Caco-2 (cell line): ENCODE results near the gene TMEM222. TPM values are rescaled to one million over a fixed set of nuclear protein-coding genes. Genes with fewer than 3 reads are reported as not detected.

ENCODE experiments used
- Bru-seq: library from RNA; stranded (reverse); fragments of 400-500 nt; gene quantifications from one replicate; lab custom pipeline; 2021; lab: Mats Ljungman, UMichigan
- BruChase-seq, 2 experiments: library from RNA; stranded (reverse); fragments of 400-500 nt; gene quantifications; one replicate each; lab custom pipeline; 2021; lab: Mats Ljungman, UMichigan
- BruUV-seq: library from RNA; stranded (reverse); fragments of 400-500 nt; replicated peaks from 2 replicates; lab custom pipeline; 2021; lab: Mats Ljungman, UMichigan
- CTCF ChIA-PET: fragments of 300-600 bp; sonication (Branson Sonifier 250); formaldehyde crosslinking; loops from one replicate; lab custom pipeline; 2022; ENCODE audit warnings: antibody characterized with exemption; lab: Charles Lee
- POLR2A ChIA-PET: fragments of 300-600 bp; sonication (Branson Sonifier 250); formaldehyde crosslinking; loops from one replicate; lab custom pipeline; 2022; ENCODE audit warnings: antibody characterized with exemption; lab: Charles Lee
- DNase-seq, 2 experiments: peaks; one replicate each; pipeline versions ENCODE4 v3.0.0 to v3.0.0-alpha.2; 2020 to 2022
- H3K27me3 ChIP-seq: replicated peaks from 2 replicates; pipeline ENCODE4 v1.6.0; 2011; ENCODE audit warnings: low read length; ENCODE audit not compliant: control insufficient read depth, insufficient read depth
- H3K36me3 ChIP-seq: 2 replicates; pipeline ENCODE4 v1.5.1; 2011; ENCODE audit warnings: low read length; ENCODE audit not compliant: control insufficient read depth, insufficient read depth
- H3K4me1 ChIP-seq: fragments of 250-450 bp; sonication (Bioruptor Pico); 2 replicates; pipeline ENCODE4 v1.5.1; 2020; ENCODE audit warnings: mild to moderate bottlenecking
- H3K4me3 ChIP-seq: 2 replicates; pipeline ENCODE4 v1.5.1; 2011; ENCODE audit warnings: low read depth, mild to moderate bottlenecking, control low read depth, low read length
- H3K9me3 ChIP-seq: fragments of 250-450 bp; sonication (Bioruptor Pico); 2 replicates; pipeline ENCODE4 v1.5.1; 2020; ENCODE audit warnings: mild to moderate bottlenecking, moderate library complexity
- H3K27ac Mint-ChIP-seq: one replicate; pipeline ENCODE4 v1.8.0; 2022; ENCODE audit warnings: mixed read lengths; ENCODE audit not compliant: unreplicated experiment
- H3K27me3 Mint-ChIP-seq: one replicate; pipeline ENCODE4 v1.8.0; 2022; ENCODE audit warnings: mixed read lengths; ENCODE audit not compliant: insufficient read depth, unreplicated experiment
- H3K36me3 Mint-ChIP-seq: one replicate; pipeline ENCODE4 v1.8.0; 2022; ENCODE audit warnings: mild to moderate bottlenecking, mixed read lengths; ENCODE audit not compliant: insufficient read depth, unreplicated experiment
- H3K4me1 Mint-ChIP-seq: one replicate; pipeline ENCODE4 v1.8.0; 2022; ENCODE audit warnings: low read depth, mixed read lengths; ENCODE audit not compliant: unreplicated experiment
- H3K4me3 Mint-ChIP-seq: one replicate; pipeline ENCODE4 v1.8.0; 2022; ENCODE audit warnings: mild to moderate bottlenecking, moderate library complexity, mixed read lengths; ENCODE audit not compliant: unreplicated experiment
- H3K9me3 Mint-ChIP-seq: one replicate; pipeline ENCODE4 v1.8.0; 2022; ENCODE audit warnings: mixed read lengths; ENCODE audit not compliant: unreplicated experiment
- CTCF ChIP-seq, 2 experiments: fragments of 200-600 bp in 1 of 2; IDR thresholded peaks; 1 replicate in 1 of 2; 2 replicates in 1 of 2; pipeline versions ENCODE4 v1.5.1 to v1.8.0; 2011 to 2022; ENCODE audit warnings: antibody characterized with exemption in 1 of 2, control low read depth in 1 of 2, inconsistent platforms in 1 of 2, low read depth in 1 of 2, low read length in 1 of 2, mild to moderate bottlenecking in 1 of 2, moderate library complexity in 1 of 2; ENCODE audit not compliant: insufficient read depth in 1 of 2, severe bottlenecking in 1 of 2, unreplicated experiment in 1 of 2
- intact Hi-C: fragments of 100-400 bp; cut with micrococcal nuclease; formaldehyde crosslinking; loops from one replicate; pipeline ENCODE4 v1.10.0; 2022; ENCODE audit not compliant: unreplicated experiment
- long read RNA-seq: library from polyadenylated mRNA; stranded (forward); transcript quantifications from one replicate; pipeline ENCODE4 v2.0.0, GENCODE V29; 2022
- total RNA-seq: library from RNA; stranded (reverse); gene quantifications from 2 replicates; pipeline ENCODE4 v1.2.3, GENCODE V29; 2022

The TMEM222 gene
- 26.7 and 32.3 TPM in 2 replicates for total RNA-seq
- percentile 74 among the genes with signal in this experiment for Bru-seq, nascent RNA
- BruChase-seq, experiment 1, labeled RNA remaining after a 2-hour chase: percentile 71 among the genes with signal in this experiment
- BruChase-seq, experiment 2, labeled RNA remaining after a 6-hour chase: percentile 76 among the genes with signal in this experiment
- long read RNA-seq, transcript TMEM222-211 (6 exons, 1,613 nt): major isoform, 39 of 55 reads
- long read RNA-seq, transcript TMEM222-202 (7 exons, 1,665 nt): minor isoform, 10 of 55 reads
- long read RNA-seq, partial matches to known transcripts: 2 of 55 reads
- long read RNA-seq, other reads (novel, unspliced or antisense): 1 of 55 reads

- Histone ChIP-seq H3K4me3 (peak within 1 kb of the TSS; percentile 65), H3K4me1 (no peaks in the 10 kb centered on the region), H3K36me3 (no peaks in the 10 kb centered on the region), H3K9me3 (no peaks in the 10 kb centered on the region), H3K27me3 (no peaks in the 10 kb centered on the region)
- Mint-ChIP-seq H3K36me3 (no peaks in the 10 kb centered on the region), H3K27ac (peak within 1 kb of the TSS; percentile 87), H3K9me3 (no peaks in the 10 kb centered on the region), H3K27me3 (no peaks in the 10 kb centered on the region), H3K4me3 (peak within 1 kb of the TSS; percentile 87), H3K4me1 (no peaks in the 10 kb centered on the region)
- CTCF ChIA-PET: no interaction called here
- peak; percentile 94 to 96 for DNase-seq
- TF ChIP-seq CTCF (IDR thresholded peaks at IDR 0.05; ENCODE audit: insufficient read depth in 1 of 2, low read depth in 1 of 2, low read length in 1 of 2, severe bottlenecking in 1 of 2, unreplicated experiment in 1 of 2): no peak
- intact Hi-C loops: no loop called here
- no TSS peak for BruUV-seq
- POLR2A ChIA-PET: interaction anchor here (0.6 kb wide), 1 partner anchor 81 kb away, joined by 3 read pairs; no protein-coding TSS in a partner anchor
These were observed at the start of gene TMEM222 for GRCh38 chr1:27321813-27322568. Gene TMEM222 (plus strand): TSS chr1:27322163. CDS start chr1:27322198, 35 bp downstream.

GRCh38 chr1:27274204-27274603 lies 47.8 kb upstream of the TMEM222 start:
- TF ChIP-seq CTCF (IDR thresholded peaks at IDR 0.05; ENCODE audit: insufficient read depth in 1 of 2, low read depth in 1 of 2, low read length in 1 of 2, severe bottlenecking in 1 of 2, unreplicated experiment in 1 of 2): no peak
- H3K9me3 Mint-ChIP-seq: peaks cover 11% of the 10 kb centered on the region
- Histone ChIP-seq H3K4me3 (no peak overlapping the region), H3K9me3 (no peaks in the 10 kb centered on the region), H3K36me3 (no peaks in the 10 kb centered on the region), H3K4me1 (no peaks in the 10 kb centered on the region), H3K27me3 (no peaks in the 10 kb centered on the region)
- BruUV-seq: no TSS peak
- CTCF ChIA-PET: no interaction called here
- H3K4me3 Mint-ChIP-seq: no peak overlapping the region
- POLR2A ChIA-PET: no interaction called here
- no peaks in the 10 kb centered on the region for H3K4me1 Mint-ChIP-seq
- H3K36me3 Mint-ChIP-seq: peaks cover 3% of the 10 kb centered on the region
- no peaks in the 10 kb centered on the region for H3K27me3 Mint-ChIP-seq
- no peak for DNase-seq
- no peak overlapping the region for H3K27ac Mint-ChIP-seq
- intact Hi-C loops: no loop called here

- Mint-ChIP-seq H3K27me3 (no peaks in the 10 kb centered on the region), H3K9me3 (peaks cover 6% of the 10 kb centered on the region), H3K4me3 (no peak overlapping the region), H3K36me3 (no peaks in the 10 kb centered on the region), H3K4me1 (no peaks in the 10 kb centered on the region), H3K27ac (no peak overlapping the region)
- POLR2A ChIA-PET: no interaction called here
- intact Hi-C loops: no loop called here
- Histone ChIP-seq H3K36me3 (no peaks in the 10 kb centered on the region), H3K4me3 (no peak overlapping the region), H3K4me1 (no peaks in the 10 kb centered on the region), H3K27me3 (no peaks in the 10 kb centered on the region), H3K9me3 (no peaks in the 10 kb centered on the region)
- TF ChIP-seq CTCF (IDR thresholded peaks at IDR 0.05; ENCODE audit: insufficient read depth in 1 of 2, low read depth in 1 of 2, low read length in 1 of 2, severe bottlenecking in 1 of 2, unreplicated experiment in 1 of 2): no peak
- no peak for DNase-seq
- no TSS peak for BruUV-seq
- CTCF ChIA-PET: no interaction called here
These were observed 46.3 kb upstream of the TMEM222 start for GRCh38 chr1:27275696-27276095.
